ENCODE data around the gene IVD.

Gene IVD

GRCh38 chr15:40392986-40393948, 12.3 kb upstream of the IVD start:
- no peak overlapping the region for H3K4me3 ChIP-seq (ENCODE audit: low read depth, low read length)
- ChIA-PET POLR2A (interaction anchor here (0.6 kb wide), 1 partner anchor 550 kb away, joined by 3 read pairs; no protein-coding TSS in a partner anchor), CTCF (interaction anchor here (0.9 to 1.1 kb wide), 2 partner anchors 13 to 24 kb away, joined by 3 to 4 read pairs; no protein-coding TSS in a partner anchor)
- TF ChIP-seq CTCF (IDR thresholded peaks at IDR 0.05; ENCODE audit: insufficient read depth, low read length, missing control alignments), result no peak
- no peak for DNase-seq (ENCODE audit: low read depth, low spot score)

GRCh38 chr15:40397688-40398412, 7.7 kb upstream of the IVD start:
- CTCF ChIA-PET, result interaction anchor here (0.6 to 1.5 kb wide), 14 partner anchors 8 to 180 kb away, joined by 3 to 5 read pairs (median 3); no protein-coding TSS in a partner anchor
- TF ChIP-seq CTCF (IDR thresholded peaks at IDR 0.05; ENCODE audit: insufficient read depth, low read length, missing control alignments), result no peak
- no peak for DNase-seq (ENCODE audit: low read depth, low spot score)
- POLR2A ChIA-PET, result interaction anchor here (1.5 kb wide), 1 partner anchor 15 kb away, joined by 4 read pairs; the partner anchor contains the start of gene KNSTRN
- H3K4me3 ChIP-seq (ENCODE audit: low read depth, low read length), result no peak overlapping the region

- no peak for TF ChIP-seq CTCF (IDR thresholded peaks at IDR 0.05; ENCODE audit: insufficient read depth, low read length, missing control alignments)
- ChIA-PET CTCF (interaction anchor here (0.9 to 1.5 kb wide), 7 partner anchors 9 to 77 kb away, joined by 3 to 4 read pairs (median 3); no protein-coding TSS in a partner anchor), POLR2A (no interaction called here)
- H3K4me3 ChIP-seq (ENCODE audit: low read depth, low read length), result no peak overlapping the region
- no peak for DNase-seq (ENCODE audit: low read depth, low spot score)
Observed at GRCh38 chr15:40398413-40398873, 7.2 kb upstream of the IVD start.

GRCh38 chr15:40399370-40399769, 6.2 kb upstream of the IVD start:
- H3K4me3 ChIP-seq (ENCODE audit: low read depth, low read length), result no peak overlapping the region
- ChIA-PET POLR2A (no interaction called here), CTCF (interaction anchor here (0.5 to 1.1 kb wide), 4 partner anchors 15 to 190 kb away, joined by 3 read pairs; no protein-coding TSS in a partner anchor)
- TF ChIP-seq CTCF (IDR thresholded peaks at IDR 0.05; ENCODE audit: insufficient read depth, low read length, missing control alignments), result no peak
- DNase-seq (ENCODE audit: low read depth, low spot score), result no peak

GRCh38 chr15:40407330-40407990, 1.9 kb downstream of the IVD start:
- H3K4me3 ChIP-seq (ENCODE audit: low read depth, low read length), result no peak overlapping the region
- no peak for TF ChIP-seq CTCF (IDR thresholded peaks at IDR 0.05; ENCODE audit: insufficient read depth, low read length, missing control alignments)
- no peak for DNase-seq (ENCODE audit: low read depth, low spot score)
- ChIA-PET POLR2A (interaction anchor here (1.3 kb wide), 1 partner anchor 69 kb away, joined by 3 read pairs; no protein-coding TSS in a partner anchor), CTCF (interaction anchor here (0.8 to 4.8 kb wide), 14 partner anchors 7 to 134 kb away, joined by 3 to 34 read pairs (median 6); no protein-coding TSS in a partner anchor)
